ENCODE measurements around the gene SLC27A3.

SLC27A3 gene

GRCh38 chr1:153796786-153797659, 21.8 kb downstream of the SLC27A3 start:
- Histone ChIP-seq H3K27ac (no peak overlapping the region), H3K4me3 (IDR thresholded peaks at IDR 0.05; ENCODE audit: insufficient read depth, low read depth, low read length) (peak overlapping the region; percentile 30), H3K36me3 (ENCODE audit: insufficient read depth) (no peaks in the 10 kb centered on the region), H3K79me2 (ENCODE audit: insufficient read depth, low read depth) (no peaks in the 10 kb centered on the region), H4K20me1 (ENCODE audit: insufficient read depth) (no peaks in the 10 kb centered on the region), H3K27me3 (ENCODE audit: insufficient read depth, low read depth) (peaks cover 9% of the 10 kb centered on the region; the same call in 1 of the 2 replicates), H3K4me2 (peak overlapping the region; percentile 10; the same call in 1 of the 2 replicates), H3K9ac (no peak overlapping the region), H3K4me1 (ENCODE audit: low read depth, poor library complexity, severe bottlenecking) (peaks cover 20% of the 10 kb centered on the region), H2AFZ (ENCODE audit: low read depth) (no peak overlapping the region)
- TF ChIP-seq CTCF (conservative IDR thresholded peaks at IDR 0.05; ENCODE audit: low read depth, low read length): peak; percentile 99

- H3K36me3 ChIP-seq (ENCODE audit: insufficient read depth): no peaks in the 10 kb centered on the region
- H3K4me1 ChIP-seq (ENCODE audit: low read depth, poor library complexity, severe bottlenecking): peaks cover 21% of the 10 kb centered on the region
- H3K9ac ChIP-seq: no peak overlapping the region
- no peak overlapping the region for H3K4me3 ChIP-seq (IDR thresholded peaks at IDR 0.05; ENCODE audit: insufficient read depth, low read depth, low read length)
- no peak for TF ChIP-seq CTCF (conservative IDR thresholded peaks at IDR 0.05; ENCODE audit: low read depth, low read length)
- H4K20me1 ChIP-seq (ENCODE audit: insufficient read depth): no peaks in the 10 kb centered on the region
- H3K27me3 ChIP-seq (ENCODE audit: insufficient read depth, low read depth): peaks cover 3% of the 10 kb centered on the region; the same call in 1 of the 2 replicates
- no peak overlapping the region for H2AFZ ChIP-seq (ENCODE audit: low read depth)
- no peak overlapping the region for H3K27ac ChIP-seq
- H3K79me2 ChIP-seq (ENCODE audit: insufficient read depth, low read depth): no peaks in the 10 kb centered on the region
- no peak overlapping the region for H3K4me2 ChIP-seq
These were observed 23.2 kb downstream of the SLC27A3 start for GRCh38 chr1:153798468-153798780.

GRCh38 chr1:153799016-153799415, 23.8 kb downstream of the SLC27A3 start:
- Histone ChIP-seq H3K36me3 (ENCODE audit: insufficient read depth) (no peaks in the 10 kb centered on the region), H3K27me3 (ENCODE audit: insufficient read depth, low read depth) (no peaks in the 10 kb centered on the region; the same call in 1 of the 2 replicates), H3K4me1 (ENCODE audit: low read depth, poor library complexity, severe bottlenecking) (peaks cover 27% of the 10 kb centered on the region), H3K4me3 (IDR thresholded peaks at IDR 0.05; ENCODE audit: insufficient read depth, low read depth, low read length) (no peak overlapping the region), H3K27ac (no peak overlapping the region), H3K4me2 (no peak overlapping the region), H2AFZ (ENCODE audit: low read depth) (no peak overlapping the region), H4K20me1 (ENCODE audit: insufficient read depth) (no peaks in the 10 kb centered on the region), H3K9ac (no peak overlapping the region), H3K79me2 (ENCODE audit: insufficient read depth, low read depth) (no peaks in the 10 kb centered on the region)
- no peak for TF ChIP-seq CTCF (conservative IDR thresholded peaks at IDR 0.05; ENCODE audit: low read depth, low read length)

GRCh38 chr1:153799566-153800465, 24.6 kb downstream of the SLC27A3 start:
- Histone ChIP-seq H3K27ac (no peak overlapping the region), H3K4me1 (ENCODE audit: low read depth, poor library complexity, severe bottlenecking) (peaks cover 35% of the 10 kb centered on the region), H3K79me2 (ENCODE audit: insufficient read depth, low read depth) (no peaks in the 10 kb centered on the region), H4K20me1 (ENCODE audit: insufficient read depth) (0 out of 2 replicates have a peak, but pooled peaks cover 7% of the 10 kb centered on the region), H3K4me2 (no peak overlapping the region), H3K27me3 (ENCODE audit: insufficient read depth, low read depth) (no peaks in the 10 kb centered on the region; the same call in 1 of the 2 replicates), H3K36me3 (ENCODE audit: insufficient read depth) (no peaks in the 10 kb centered on the region), H3K4me3 (IDR thresholded peaks at IDR 0.05; ENCODE audit: insufficient read depth, low read depth, low read length) (no peak overlapping the region), H2AFZ (ENCODE audit: low read depth) (no peak overlapping the region), H3K9ac (no peak overlapping the region)
- no peak for TF ChIP-seq CTCF (conservative IDR thresholded peaks at IDR 0.05; ENCODE audit: low read depth, low read length)

All from KMS-11 (cell line).